ENCODE measurements around the gene DAP. TPM values are rescaled to one million over a fixed set of nuclear protein-coding genes. Genes with fewer than 3 reads are reported as not detected.

DAP gene
- polyA plus RNA-seq, 2 donors, result 20.0 to 27.7 TPM

GRCh38 chr5:10736808-10737207, 24.2 kb downstream of the DAP start:
- peaks cover 0 to 10% of the 10 kb centered on the region in 2 donors for H3K36me3 ChIP-seq (ENCODE audit: control insufficient read depth in 2 of 2, insufficient read depth in 2 of 2, low read length in 1 of 2)
- 82 to 85% methylated on average over 5 of the region's 5 CpGs for WGBS, 2 donors
- H3K27ac ChIP-seq (ENCODE audit: low read depth in 2 of 2, low read length in 1 of 2), result no peak overlapping the region
- H3K9me3 ChIP-seq (ENCODE audit: control insufficient read depth in 2 of 2, insufficient read depth in 1 of 2, low read depth in 1 of 2, low read length in 1 of 2), result no peaks in the 10 kb centered on the region
- no peak overlapping the region for H3K4me3 ChIP-seq (ENCODE audit: low read depth in 1 of 2, low read length in 2 of 2)
- peaks cover 8 to 9% of the 10 kb centered on the region in 2 donors for H3K4me1 ChIP-seq (ENCODE audit: control insufficient read depth in 2 of 2, insufficient read depth in 2 of 2, low read length in 1 of 2)
- H3K27me3 ChIP-seq (ENCODE audit: control insufficient read depth in 1 of 2, insufficient read depth in 2 of 2, low read length in 2 of 2), result no peaks in the 10 kb centered on the region

GRCh38 chr5:10736354-10736753, 24.7 kb downstream of the DAP start:
- no peaks in the 10 kb centered on the region for H3K9me3 ChIP-seq (ENCODE audit: control insufficient read depth in 2 of 2, insufficient read depth in 1 of 2, low read depth in 1 of 2, low read length in 1 of 2)
- H3K27me3 ChIP-seq (ENCODE audit: control insufficient read depth in 1 of 2, insufficient read depth in 2 of 2, low read length in 2 of 2), result no peaks in the 10 kb centered on the region
- 56 to 57% methylated on average over 11 of the region's 11 CpGs for WGBS, 2 donors
- peaks cover 0 to 11% of the 10 kb centered on the region in 2 donors for H3K36me3 ChIP-seq (ENCODE audit: control insufficient read depth in 2 of 2, insufficient read depth in 2 of 2, low read length in 1 of 2)
- peaks cover 8 to 9% of the 10 kb centered on the region in 2 donors for H3K4me1 ChIP-seq (ENCODE audit: control insufficient read depth in 2 of 2, insufficient read depth in 2 of 2, low read length in 1 of 2)
- no peak overlapping the region for H3K27ac ChIP-seq (ENCODE audit: low read depth in 2 of 2, low read length in 1 of 2)
- H3K4me3 ChIP-seq (ENCODE audit: low read depth in 1 of 2, low read length in 2 of 2), result no peak overlapping the region

- no peak overlapping the region for H3K4me3 ChIP-seq (ENCODE audit: low read depth in 1 of 2, low read length in 2 of 2)
- WGBS, 2 donors, result 68 to 77% methylated on average over 8 of the region's 8 CpGs
- H3K27me3 ChIP-seq (ENCODE audit: control insufficient read depth in 1 of 2, insufficient read depth in 2 of 2, low read length in 2 of 2), result no peaks in the 10 kb centered on the region
- H3K4me1 ChIP-seq (ENCODE audit: control insufficient read depth in 2 of 2, insufficient read depth in 2 of 2, low read length in 1 of 2), result peaks cover 8 to 9% of the 10 kb centered on the region in 2 donors
- no peaks in the 10 kb centered on the region for H3K9me3 ChIP-seq (ENCODE audit: control insufficient read depth in 2 of 2, insufficient read depth in 1 of 2, low read depth in 1 of 2, low read length in 1 of 2)
- no peak overlapping the region for H3K27ac ChIP-seq (ENCODE audit: low read depth in 2 of 2, low read length in 1 of 2)
- H3K36me3 ChIP-seq (ENCODE audit: control insufficient read depth in 2 of 2, insufficient read depth in 2 of 2, low read length in 1 of 2), result peaks cover 0 to 7% of the 10 kb centered on the region in 2 donors
Observed at GRCh38 chr5:10735569-10736276, 25.3 kb downstream of the DAP start.

- Histone ChIP-seq H3K4me3 (ENCODE audit: low read depth in 1 of 2, low read length in 2 of 2) (no peak overlapping the region), H3K9me3 (ENCODE audit: control insufficient read depth in 2 of 2, insufficient read depth in 1 of 2, low read depth in 1 of 2, low read length in 1 of 2) (no peaks in the 10 kb centered on the region), H3K27me3 (ENCODE audit: control insufficient read depth in 1 of 2, insufficient read depth in 2 of 2, low read length in 2 of 2) (no peaks in the 10 kb centered on the region), H3K27ac (ENCODE audit: low read depth in 2 of 2, low read length in 1 of 2) (no peak overlapping the region), H3K4me1 (ENCODE audit: control insufficient read depth in 2 of 2, insufficient read depth in 2 of 2, low read length in 1 of 2) (peaks cover 8 to 9% of the 10 kb centered on the region in 2 donors), H3K36me3 (ENCODE audit: control insufficient read depth in 2 of 2, insufficient read depth in 2 of 2, low read length in 1 of 2) (peaks cover 0 to 8% of the 10 kb centered on the region in 2 donors)
- 80 to 83% methylated on average over 8 of the region's 8 CpGs for WGBS, 2 donors
Observed at GRCh38 chr5:10734832-10735523, 26.1 kb downstream of the DAP start.

GRCh38 chr5:10734037-10734709, 26.9 kb downstream of the DAP start:
- H3K9me3 ChIP-seq (ENCODE audit: control insufficient read depth in 2 of 2, insufficient read depth in 1 of 2, low read depth in 1 of 2, low read length in 1 of 2), result no peaks in the 10 kb centered on the region
- no peak overlapping the region for H3K4me3 ChIP-seq (ENCODE audit: low read depth in 1 of 2, low read length in 2 of 2)
- H3K4me1 ChIP-seq (ENCODE audit: control insufficient read depth in 2 of 2, insufficient read depth in 2 of 2, low read length in 1 of 2), result peaks cover 8 to 9% of the 10 kb centered on the region in 2 donors
- H3K27ac ChIP-seq (ENCODE audit: low read depth in 2 of 2, low read length in 1 of 2), result no peak overlapping the region
- H3K27me3 ChIP-seq (ENCODE audit: control insufficient read depth in 1 of 2, insufficient read depth in 2 of 2, low read length in 2 of 2), result no peaks in the 10 kb centered on the region
- H3K36me3 ChIP-seq (ENCODE audit: control insufficient read depth in 2 of 2, insufficient read depth in 2 of 2, low read length in 1 of 2), result peaks cover 0 to 9% of the 10 kb centered on the region in 2 donors
- WGBS, 2 donors, result 67 to 76% methylated on average over 11 of the region's 11 CpGs

GRCh38 chr5:10733426-10733825, 27.6 kb downstream of the DAP start:
- Histone ChIP-seq H3K4me3 (ENCODE audit: low read depth in 1 of 2, low read length in 2 of 2) (no peak overlapping the region), H3K9me3 (ENCODE audit: control insufficient read depth in 2 of 2, insufficient read depth in 1 of 2, low read depth in 1 of 2, low read length in 1 of 2) (no peaks in the 10 kb centered on the region), H3K27ac (ENCODE audit: low read depth in 2 of 2, low read length in 1 of 2) (no peak overlapping the region), H3K36me3 (ENCODE audit: control insufficient read depth in 2 of 2, insufficient read depth in 2 of 2, low read length in 1 of 2) (peaks cover 0 to 9% of the 10 kb centered on the region in 2 donors), H3K27me3 (ENCODE audit: control insufficient read depth in 1 of 2, insufficient read depth in 2 of 2, low read length in 2 of 2) (no peaks in the 10 kb centered on the region), H3K4me1 (ENCODE audit: control insufficient read depth in 2 of 2, insufficient read depth in 2 of 2, low read length in 1 of 2) (peaks cover 8 to 9% of the 10 kb centered on the region in 2 donors)
- 60 to 71% methylated on average over 2 of the region's 2 CpGs for WGBS, 2 donors

GRCh38 chr5:10731913-10732312, 29.1 kb downstream of the DAP start:
- Histone ChIP-seq H3K4me3 (ENCODE audit: low read depth in 1 of 2, low read length in 2 of 2) (no peak overlapping the region), H3K36me3 (ENCODE audit: control insufficient read depth in 2 of 2, insufficient read depth in 2 of 2, low read length in 1 of 2) (peaks cover 0 to 9% of the 10 kb centered on the region in 2 donors), H3K27ac (ENCODE audit: low read depth in 2 of 2, low read length in 1 of 2) (no peak overlapping the region), H3K27me3 (ENCODE audit: control insufficient read depth in 1 of 2, insufficient read depth in 2 of 2, low read length in 2 of 2) (no peaks in the 10 kb centered on the region), H3K9me3 (ENCODE audit: control insufficient read depth in 2 of 2, insufficient read depth in 1 of 2, low read depth in 1 of 2, low read length in 1 of 2) (no peaks in the 10 kb centered on the region), H3K4me1 (ENCODE audit: control insufficient read depth in 2 of 2, insufficient read depth in 2 of 2, low read length in 1 of 2) (peaks cover 8 to 13% of the 10 kb centered on the region in 2 donors)
- 96 to 100% methylated on average over 1 of the region's 1 CpG for WGBS, 2 donors

- Histone ChIP-seq H3K4me1 (ENCODE audit: control insufficient read depth in 2 of 2, insufficient read depth in 2 of 2, low read length in 1 of 2) (peaks cover 2 to 6% of the 10 kb centered on the region in 2 donors), H3K9me3 (ENCODE audit: control insufficient read depth in 2 of 2, insufficient read depth in 1 of 2, low read depth in 1 of 2, low read length in 1 of 2) (no peaks in the 10 kb centered on the region), H3K27me3 (ENCODE audit: control insufficient read depth in 1 of 2, insufficient read depth in 2 of 2, low read length in 2 of 2) (no peaks in the 10 kb centered on the region), H3K4me3 (ENCODE audit: low read depth in 1 of 2, low read length in 2 of 2) (no peak overlapping the region), H3K27ac (ENCODE audit: low read depth in 2 of 2, low read length in 1 of 2) (no peak overlapping the region), H3K36me3 (ENCODE audit: control insufficient read depth in 2 of 2, insufficient read depth in 2 of 2, low read length in 1 of 2) (peaks cover 0 to 4% of the 10 kb centered on the region in 2 donors)
- 92 to 94% methylated on average over 4 of the region's 4 CpGs for WGBS, 2 donors
Observed at GRCh38 chr5:10730043-10730351, 31.0 kb downstream of the DAP start.

GRCh38 chr5:10729320-10730042, 31.6 kb downstream of the DAP start:
- Histone ChIP-seq H3K4me1 (ENCODE audit: control insufficient read depth in 2 of 2, insufficient read depth in 2 of 2, low read length in 1 of 2) (peaks cover 2 to 10% of the 10 kb centered on the region in 2 donors), H3K4me3 (ENCODE audit: low read depth in 1 of 2, low read length in 2 of 2) (no peak overlapping the region), H3K9me3 (ENCODE audit: control insufficient read depth in 2 of 2, insufficient read depth in 1 of 2, low read depth in 1 of 2, low read length in 1 of 2) (no peaks in the 10 kb centered on the region), H3K27ac (ENCODE audit: low read depth in 2 of 2, low read length in 1 of 2) (no peak overlapping the region), H3K36me3 (ENCODE audit: control insufficient read depth in 2 of 2, insufficient read depth in 2 of 2, low read length in 1 of 2) (peaks cover 0 to 4% of the 10 kb centered on the region in 2 donors), H3K27me3 (ENCODE audit: control insufficient read depth in 1 of 2, insufficient read depth in 2 of 2, low read length in 2 of 2) (no peaks in the 10 kb centered on the region)
- 78 to 80% methylated on average over 9 of the region's 9 CpGs for WGBS, 2 donors
